Right ventricle myocardium superior (tissue), 1 donor: ENCODE data around the gene CDK15. TPM values are rescaled to one million over a fixed set of nuclear protein-coding genes. Genes with fewer than 3 reads are reported as not detected.
"Not testable (repeated sequence)": the region's sequence is repeated elsewhere in the genome, so short reads cannot be mapped to it uniquely, and the experiment has no call there.

Experiments used
- ATAC-seq: fragments of 200-7000 bp; cut with Tn5 transposase; one replicate; pipeline ENCODE4 v1.9.1; 2020; ENCODE audit warnings: mild to moderate bottlenecking; ENCODE audit not compliant: poor library complexity
- DNase-seq: peaks from one replicate; pipeline ENCODE4 v3.0.0-alpha.2; 2020
- intact Hi-C: fragments of 100-400 bp; cut with DNase I; formaldehyde crosslinking; loops from one replicate; pipeline ENCODE4 v1.11.2; 2022
- total RNA-seq: library from RNA; stranded (reverse); fragmentation: NEBNext Ultra II Directional; extraction: Animal tissue kit (Norgen Biotek cat#: 25700); gene quantifications from one replicate; pipeline ENCODE4 v1.2.1, GENCODE V29; 2021
- donor health status: DM: no; HTN: yes; CAD: no; lungs with severe emphysema.

Gene CDK15
- total RNA-seq, 1 donor from 2014 or later, result 0.43 TPM

DNA sequence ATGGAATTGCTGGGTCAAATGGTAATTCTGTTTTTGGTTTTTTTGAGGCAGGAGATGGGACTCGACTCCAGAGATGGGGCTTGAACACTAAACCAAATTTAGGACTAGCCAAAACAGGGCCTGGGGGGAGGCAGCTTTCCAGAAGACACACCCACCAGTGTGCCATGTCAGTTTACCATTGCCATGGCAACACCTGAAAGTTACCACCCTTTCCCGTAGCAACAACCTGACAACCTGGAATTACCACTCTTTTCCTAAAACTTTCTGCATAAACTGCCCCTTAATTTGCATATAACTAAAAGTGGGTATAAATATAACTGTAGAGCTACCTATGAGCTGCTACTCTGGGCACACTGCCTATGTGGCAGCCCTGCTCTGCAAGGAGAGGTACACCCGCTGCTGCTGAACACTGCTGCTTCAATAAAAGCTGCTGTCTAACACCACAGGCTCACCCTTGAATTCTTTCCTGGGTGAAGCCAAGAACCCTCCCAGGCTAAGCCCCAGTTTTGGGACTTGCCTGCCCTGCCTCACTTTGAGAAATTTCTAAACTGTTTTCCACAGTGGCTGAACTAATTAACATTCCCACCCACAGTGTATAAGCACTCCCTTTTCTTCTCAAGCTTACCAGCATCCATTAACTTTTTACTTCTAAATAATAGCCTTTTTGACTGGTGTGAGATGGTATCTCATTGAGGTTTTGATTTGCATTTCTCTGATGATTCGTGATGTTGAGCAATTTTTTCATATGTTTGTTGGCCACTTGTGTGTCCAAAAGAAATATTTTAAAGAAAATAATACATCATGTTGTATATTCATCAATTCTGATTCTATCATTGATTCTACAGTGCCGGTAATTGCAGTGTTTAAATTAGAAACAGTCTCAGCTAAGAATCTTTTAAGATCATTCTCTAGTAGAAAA is 10.6 kb downstream of the CDK15 start:
- intact Hi-C loops, result no loop called here
- DNase-seq, result no peak

DNA sequence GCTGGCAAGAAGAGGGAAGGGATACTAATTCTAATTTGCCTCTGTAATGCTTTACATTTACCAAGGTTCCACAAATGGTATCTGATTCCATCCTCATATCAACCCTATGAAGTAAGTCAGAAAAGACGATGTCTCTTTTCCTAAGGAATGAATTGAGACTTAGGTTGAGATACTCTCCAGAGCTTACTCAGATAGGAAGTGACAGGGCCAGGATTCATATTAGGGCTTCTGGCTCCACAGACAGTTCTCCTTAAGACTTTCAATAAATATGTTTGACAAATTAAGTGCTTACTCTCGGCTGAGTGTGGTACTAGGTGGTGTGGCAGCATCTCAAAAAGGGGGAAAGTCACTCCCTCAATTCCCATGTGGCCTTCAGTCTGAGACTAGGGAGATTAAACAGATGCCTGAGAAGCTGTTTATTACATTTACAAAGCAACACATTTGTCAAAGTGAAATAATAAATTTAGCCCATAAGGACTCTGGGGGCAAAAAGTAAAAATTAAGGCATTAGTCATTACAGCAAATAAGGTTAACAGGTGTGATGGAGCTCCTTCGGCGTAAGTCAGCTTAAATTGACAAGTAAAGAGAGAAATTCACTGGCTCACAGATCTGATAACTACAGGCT is 14.2 kb downstream of the CDK15 start:
- intact Hi-C loops, result no loop called here
- no peak for ATAC-seq
- no peak for DNase-seq

More for the DNA sequence above, 10.6 kb downstream of the CDK15 start:
- no peak for ATAC-seq

DNA sequence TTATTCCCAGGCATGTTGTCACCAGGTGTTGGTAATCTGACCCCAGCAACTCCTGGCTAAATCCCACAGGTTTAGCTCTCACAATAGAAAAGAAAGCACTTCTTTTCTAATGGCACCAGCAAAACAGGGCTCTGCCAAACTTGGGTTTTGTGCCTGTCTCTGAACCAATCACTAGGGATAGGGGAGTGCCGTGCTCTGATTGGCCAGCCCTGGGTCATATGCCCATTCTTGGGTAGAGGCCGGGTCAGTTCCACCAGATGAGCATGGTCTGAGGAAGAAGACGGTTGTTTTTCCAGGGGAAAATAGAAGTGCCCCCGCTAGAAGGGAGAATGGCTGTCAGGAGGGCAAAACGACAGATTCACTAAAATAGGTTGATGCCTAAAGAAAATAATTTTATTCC is 14.7 kb downstream of the CDK15 start:
- DNase-seq, result no peak
- ATAC-seq, result no peak
- intact Hi-C loops, result no loop called here

DNA sequence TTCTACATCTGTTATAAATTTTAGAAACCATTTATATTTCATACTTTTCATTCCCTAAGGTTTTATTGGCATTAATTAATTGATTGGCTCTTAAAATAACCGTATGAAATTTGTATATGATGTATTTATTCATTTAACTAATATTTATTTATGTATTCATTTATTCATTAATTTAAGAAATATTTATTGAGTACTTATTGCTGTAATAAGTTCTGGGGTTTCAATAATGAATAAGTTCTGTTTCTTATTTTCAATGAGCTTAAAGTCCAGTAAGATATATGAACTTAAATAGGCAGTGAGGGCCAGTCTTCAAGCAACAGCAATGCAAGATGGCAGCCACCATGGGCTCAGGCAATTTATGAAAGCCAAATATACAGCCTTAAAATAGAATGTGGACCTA is 17.9 kb downstream of the CDK15 start:
- intact Hi-C loops, result no loop called here
- DNase-seq (no peak), ATAC-seq (no peak)

DNA sequence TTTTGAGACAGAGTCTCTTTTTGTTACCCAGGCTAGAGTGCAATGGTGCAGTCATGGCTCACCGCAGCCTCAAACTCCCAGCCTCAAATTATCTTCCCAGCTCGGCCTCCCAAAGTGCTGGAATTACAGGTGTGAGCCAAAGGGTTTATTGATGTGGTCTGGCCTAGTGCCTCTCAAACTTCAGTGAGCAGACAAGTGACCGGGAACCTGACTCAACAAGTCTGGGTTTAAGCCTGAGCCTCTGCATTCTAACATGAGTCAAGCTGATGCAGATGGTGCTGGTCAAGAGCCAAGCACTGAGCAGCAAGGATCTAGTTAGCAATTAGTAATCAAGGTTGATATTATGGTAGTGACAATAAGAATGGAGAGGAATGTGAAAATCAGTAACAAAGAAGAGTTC is 21.3 kb downstream of the CDK15 start:
- ATAC-seq (no peak), DNase-seq (no peak)
- intact Hi-C loops, result no loop called here

DNA sequence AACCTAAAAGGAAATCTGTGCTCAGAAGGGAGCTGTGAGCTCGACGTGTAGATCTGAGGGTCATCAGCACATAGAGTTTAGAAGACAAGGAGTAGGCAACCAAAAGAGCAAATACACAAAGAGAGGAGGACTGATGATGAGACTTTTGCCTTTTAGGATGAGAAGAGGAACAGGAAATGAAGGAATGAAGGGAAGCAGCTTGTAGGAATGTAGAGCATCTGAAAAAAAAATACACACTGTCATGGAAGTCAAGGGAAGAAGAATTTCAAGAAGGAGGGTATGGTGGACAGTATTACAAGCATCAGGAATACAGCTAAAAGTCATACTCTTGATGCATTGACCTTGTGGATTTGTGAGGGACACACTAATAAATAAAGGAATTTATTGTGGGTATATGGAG is 21.9 kb downstream of the CDK15 start:
- DNase-seq, result no peak
- ATAC-seq, result no peak
- intact Hi-C loops, result no loop called here

DNA sequence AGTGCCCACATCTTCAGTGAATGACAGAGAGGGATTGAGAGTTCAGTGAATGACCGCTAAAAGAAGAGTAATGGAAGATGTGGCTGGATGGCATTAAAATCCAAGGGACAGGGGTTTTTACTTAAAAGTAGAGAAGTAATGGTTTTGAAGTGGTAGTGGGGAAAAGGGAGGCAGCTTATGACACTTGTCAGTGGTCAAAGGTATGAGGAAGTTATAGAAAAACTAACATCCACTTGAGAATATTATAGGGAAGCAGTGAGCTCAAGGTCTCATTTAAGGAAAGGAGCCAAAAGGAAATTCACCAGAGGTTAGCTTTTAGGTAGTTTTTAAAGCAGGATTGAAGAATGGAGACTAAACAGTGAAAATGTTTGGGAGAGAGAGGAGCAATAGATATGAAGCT is 24.3 kb downstream of the CDK15 start:
- intact Hi-C loops, result no loop called here
- no peak for ATAC-seq
- DNase-seq, result no peak

DNA sequence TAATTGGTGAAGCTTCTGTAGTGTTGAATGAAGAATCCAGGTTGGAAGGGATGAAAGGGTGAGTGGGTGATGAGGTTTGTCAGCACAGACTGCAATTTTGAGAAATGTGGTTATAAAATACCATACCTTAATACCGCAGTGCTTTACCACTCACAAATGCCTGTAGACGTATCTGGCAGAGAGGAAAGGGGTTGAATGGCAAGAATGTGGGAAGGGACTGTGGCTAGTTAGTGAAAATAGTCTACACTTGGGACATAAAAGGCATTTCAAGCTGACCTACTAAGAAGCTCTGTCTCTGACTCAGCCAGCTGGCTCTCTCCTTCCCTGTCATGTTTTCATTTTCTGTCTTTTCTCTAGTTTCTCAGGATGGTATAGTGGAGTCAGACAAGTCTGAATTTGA is 25.1 kb downstream of the CDK15 start:
- no peak for DNase-seq
- no peak for ATAC-seq
- intact Hi-C loops, result no loop called here

DNA sequence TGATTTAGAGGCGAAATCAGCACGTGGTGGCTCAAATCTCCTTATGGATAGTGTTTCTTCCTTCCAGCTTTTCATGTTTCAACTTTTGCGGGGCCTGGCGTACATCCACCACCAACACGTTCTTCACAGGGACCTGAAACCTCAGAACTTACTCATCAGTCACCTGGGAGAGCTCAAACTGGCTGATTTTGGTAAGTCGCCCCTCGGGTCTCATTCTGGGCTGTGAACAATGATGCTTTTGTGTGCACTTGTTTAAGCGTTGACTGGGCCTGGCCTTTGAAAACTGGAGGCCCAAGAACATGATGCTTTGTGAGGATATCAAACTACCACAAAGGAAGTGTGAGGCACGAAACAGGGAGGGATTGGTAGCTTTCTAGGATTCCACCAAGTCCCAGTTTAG is 27.4 kb downstream of the CDK15 start:
- no peak for DNase-seq
- no peak for ATAC-seq
- intact Hi-C loops, result no loop called here

DNA sequence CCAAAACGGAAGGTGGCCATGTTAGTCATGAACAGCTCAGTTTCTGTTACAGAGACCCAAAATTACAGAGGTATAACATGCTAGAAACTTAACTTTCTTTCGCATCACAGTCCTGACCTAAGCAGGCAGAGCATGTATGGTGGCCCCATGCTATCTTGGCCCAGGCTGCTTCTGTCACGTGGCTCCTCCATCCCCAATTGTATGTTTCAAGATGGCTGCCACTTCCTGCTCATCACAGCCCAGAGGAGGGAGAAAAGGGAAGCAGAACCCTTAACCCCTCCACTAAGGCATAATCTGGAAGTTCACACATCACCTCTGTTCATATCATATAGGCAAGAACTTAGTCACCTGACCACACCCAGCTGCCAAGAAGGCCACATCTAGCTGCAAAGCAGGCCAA is 28.7 kb downstream of the CDK15 start:
- ATAC-seq (no peak), DNase-seq (no peak)
- intact Hi-C loops, result no loop called here

DNA sequence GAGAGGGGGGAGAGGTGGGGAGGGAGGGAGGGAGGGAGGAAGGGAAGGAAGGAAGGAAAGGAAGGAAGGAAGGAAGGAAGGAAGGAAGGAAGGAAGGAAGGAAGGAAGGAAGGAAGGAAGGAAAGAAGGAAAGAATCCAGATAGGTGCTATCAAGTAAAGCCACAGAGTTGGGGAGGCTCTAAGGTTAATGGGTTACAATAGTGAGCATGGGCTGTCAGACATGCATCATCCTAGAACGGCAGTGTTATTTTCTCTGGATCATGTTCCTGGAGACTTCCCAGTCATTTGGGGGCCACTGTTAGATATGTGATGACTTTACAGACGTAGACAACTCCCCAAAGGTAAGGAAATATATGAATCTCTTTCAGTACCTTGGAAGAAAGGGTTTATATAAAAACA is 31.1 kb downstream of the CDK15 start:
- ATAC-seq, result no peak
- DNase-seq, result no peak
- intact Hi-C loops, result no loop called here

DNA sequence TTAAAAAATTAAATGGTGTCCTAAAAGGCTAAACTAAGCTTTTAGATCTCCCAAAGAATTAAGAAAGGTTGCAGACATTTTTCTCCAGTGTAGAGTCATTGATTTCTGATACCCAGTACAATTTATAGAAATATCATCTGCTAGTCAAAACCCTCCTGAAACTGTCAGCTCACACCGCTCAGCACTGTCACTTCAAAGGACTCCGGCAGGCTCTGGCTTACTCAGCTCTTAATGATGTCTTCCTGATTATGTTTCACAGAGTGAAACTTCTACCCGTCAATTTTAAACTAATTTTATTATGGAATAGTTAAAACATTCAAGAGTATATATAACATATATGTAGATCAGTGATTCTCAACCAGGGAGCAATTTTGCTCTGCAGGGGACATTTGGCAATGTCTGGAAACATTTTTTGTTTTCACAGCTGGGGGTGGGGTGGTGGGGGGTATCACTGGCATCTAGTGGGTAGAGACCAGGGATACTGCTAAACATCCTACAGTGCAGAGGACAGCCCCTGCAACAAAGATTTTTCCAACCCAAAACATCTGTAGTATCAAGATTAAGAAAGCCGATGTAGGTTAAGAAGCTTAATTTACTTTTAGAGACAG is 31.6 kb downstream of the CDK15 start:
- no peak for DNase-seq
- intact Hi-C loops, result no loop called here
- no peak for ATAC-seq

DNA sequence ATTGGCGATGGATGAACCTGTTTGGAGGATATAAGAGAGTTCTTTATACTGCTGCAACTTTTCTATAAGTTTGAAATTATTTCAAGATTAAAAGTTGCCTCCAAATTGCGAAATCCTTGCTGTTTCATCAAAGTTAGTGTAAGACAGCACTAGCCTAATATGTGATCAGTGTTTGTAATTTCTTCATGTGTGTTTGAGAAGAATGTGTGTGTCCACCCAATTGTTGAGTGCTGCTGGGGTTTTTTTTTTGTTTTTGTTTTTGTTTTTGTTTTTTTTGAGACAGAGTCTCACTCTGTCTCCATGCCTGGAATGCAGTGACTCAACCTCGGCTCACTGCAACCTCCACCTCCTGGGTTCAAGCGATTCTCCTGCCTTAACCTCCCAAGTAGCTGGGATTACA is 33.4 kb downstream of the CDK15 start:
- ATAC-seq (no peak), DNase-seq (no peak)
- intact Hi-C loops, result no loop called here

DNA sequence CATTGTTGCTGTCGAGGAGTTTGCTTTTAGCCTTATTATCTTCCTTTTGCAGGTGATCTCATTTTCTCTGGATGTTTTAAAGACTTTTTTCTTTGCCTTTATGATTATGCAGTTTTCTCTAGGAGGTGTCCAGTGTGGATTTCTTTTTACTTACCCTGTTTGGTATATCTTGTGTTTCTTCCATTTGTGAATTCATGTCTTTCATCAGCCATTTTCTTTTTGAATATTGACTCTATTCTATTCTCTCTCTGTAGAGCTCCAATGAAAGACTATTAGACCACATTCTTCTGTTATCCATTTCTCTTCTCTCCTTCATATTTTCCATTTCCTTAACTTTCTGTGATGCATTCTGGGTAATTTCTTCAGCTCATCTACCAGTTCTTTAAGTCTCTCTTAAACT is 34.4 kb downstream of the CDK15 start:
- intact Hi-C loops, result no loop called here
- DNase-seq, result no peak
- ATAC-seq, result no peak

DNA sequence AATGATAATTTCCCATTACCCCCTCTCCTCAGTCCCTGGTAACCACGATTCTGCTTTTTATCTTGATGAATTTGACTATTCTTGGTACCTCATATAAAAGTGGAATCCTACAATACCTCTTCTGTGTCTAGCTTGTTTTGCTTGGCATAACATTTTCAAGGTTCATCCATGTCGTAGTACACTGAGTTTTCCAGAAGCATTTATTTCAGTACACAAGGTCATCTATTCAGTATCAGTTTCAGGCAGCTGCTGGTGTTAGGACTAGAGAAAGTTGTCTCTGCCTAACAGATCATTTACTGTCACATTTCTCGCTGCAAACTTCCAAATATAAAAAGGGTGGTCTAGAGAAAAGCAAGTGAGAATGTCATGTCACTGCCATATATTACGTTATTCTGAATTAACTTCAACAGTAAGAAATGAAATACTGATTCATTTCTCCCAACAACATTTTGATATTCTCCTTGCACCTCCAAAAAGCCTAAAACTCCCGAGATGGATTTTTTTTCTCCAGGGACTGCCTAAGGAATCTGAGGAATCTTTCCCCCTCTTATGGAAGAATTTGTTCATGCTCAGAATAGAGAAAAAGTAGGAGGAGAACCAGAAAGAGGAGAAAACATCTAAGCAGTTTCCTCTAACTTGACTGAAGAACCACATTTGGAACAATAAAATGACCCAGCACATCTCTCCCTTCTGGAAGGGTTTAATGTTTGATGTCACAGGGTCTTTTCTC is 36.0 kb downstream of the CDK15 start:
- intact Hi-C loops, result no loop called here
- DNase-seq (no peak), ATAC-seq (no peak)

DNA sequence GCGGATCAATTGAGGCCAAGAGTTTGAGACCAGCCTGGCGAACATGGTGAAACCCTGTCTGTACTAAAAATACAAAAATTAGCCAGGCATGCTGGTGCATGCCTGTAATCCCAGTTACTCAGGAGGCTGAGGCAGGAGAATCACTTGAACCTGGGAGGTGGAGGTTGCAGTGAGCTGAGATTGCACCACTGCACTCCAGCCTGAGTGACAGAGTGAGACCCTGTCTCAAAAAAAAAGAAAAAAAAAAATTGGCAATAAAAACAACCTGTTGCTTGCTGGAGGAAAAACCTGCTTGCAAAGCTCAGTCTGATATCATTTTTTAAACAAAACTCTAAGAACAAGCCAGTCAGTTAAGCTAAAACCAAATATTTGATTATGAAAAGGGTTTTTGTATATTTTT is 38.6 kb downstream of the CDK15 start:
- intact Hi-C loops, DNase-seq, ATAC-seq: not testable (repeated sequence)

DNA sequence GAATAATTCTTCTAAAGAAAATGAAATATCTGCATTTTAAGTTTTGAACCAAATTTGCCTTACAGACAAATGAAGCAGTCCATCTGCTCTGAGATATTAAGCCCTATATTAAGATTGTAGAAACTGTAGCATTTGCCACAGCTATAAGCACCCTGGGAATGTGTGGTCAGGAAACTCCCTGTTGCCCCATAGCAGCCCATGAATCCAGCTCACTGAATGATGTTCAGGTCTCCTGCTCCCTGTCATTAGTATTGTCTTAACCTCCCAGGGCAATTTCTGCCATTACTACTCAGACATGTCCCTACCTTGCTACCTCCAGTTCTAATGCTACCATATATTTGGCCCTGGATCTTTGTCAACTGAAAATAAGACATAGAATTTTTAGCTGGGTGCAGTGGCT is 41.1 kb downstream of the CDK15 start:
- intact Hi-C loops, result no loop called here
- no peak for ATAC-seq

DNA sequence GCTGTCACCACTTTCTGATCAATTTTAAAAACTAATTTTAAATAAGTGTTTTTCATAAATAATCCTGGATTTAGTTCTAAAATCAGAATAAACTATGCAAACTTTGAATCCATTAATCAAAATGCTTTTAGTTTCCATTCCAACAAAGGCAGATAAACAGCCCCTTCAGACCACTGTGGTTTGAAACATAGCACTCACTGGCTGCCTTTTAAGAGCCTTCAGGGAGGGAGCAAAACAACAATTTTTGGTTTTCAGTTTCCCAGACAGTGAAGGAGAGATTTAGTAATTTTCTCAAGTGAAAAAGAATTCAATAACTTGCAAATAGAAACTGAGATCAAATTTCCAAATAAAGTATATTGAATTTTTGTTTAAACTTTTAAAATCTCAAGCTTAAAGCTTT is 46.1 kb downstream of the CDK15 start:
- ATAC-seq, result no peak
- intact Hi-C loops, result no loop called here
- DNase-seq, result no peak

More for the DNA sequence above, 41.1 kb downstream of the CDK15 start:
- no peak for DNase-seq

DNA sequence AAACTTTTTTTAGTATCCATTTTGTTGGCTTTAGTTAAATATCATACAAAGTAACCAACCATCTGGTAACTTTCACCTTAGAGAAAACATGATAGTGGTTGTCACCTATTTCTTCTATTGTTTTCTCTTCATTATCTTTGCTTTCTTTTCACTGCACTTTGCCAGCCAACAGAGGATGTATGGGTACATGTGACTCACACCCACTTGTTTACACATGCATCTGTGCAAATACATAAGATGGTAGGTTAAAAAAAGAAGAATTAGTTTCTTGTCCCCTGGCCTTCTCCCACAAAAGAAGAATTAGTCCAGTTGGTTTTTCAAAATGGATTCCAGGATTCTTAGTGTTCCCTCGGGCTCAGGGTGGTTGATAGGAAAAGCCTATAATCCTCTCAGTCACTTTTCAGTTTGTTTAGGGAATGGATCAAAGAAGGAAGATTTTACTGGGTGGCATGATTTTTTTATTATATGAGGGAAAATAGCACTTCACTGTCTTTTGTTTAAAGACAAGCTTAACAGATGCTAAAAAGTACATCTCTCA is 46.6 kb downstream of the CDK15 start:
- no peak for ATAC-seq
- intact Hi-C loops, result no loop called here
- DNase-seq, result no peak
